ENCODE results near the gene CYSTM1.

- no peak for TF ChIP-seq POLR2A (IDR thresholded peaks at IDR 0.05)
- no peak for TF ChIP-seq POLR2AphosphoS5 (IDR thresholded peaks at IDR 0.05)
Observed at GRCh38 chr5:140131967-140132409, 43.0 kb upstream of the CYSTM1 start.
